ENCODE results near the gene GUCA1A. TPM values are rescaled to one million over a fixed set of nuclear protein-coding genes. Genes with fewer than 3 reads are reported as not detected.

Gene GUCA1A
- total RNA-seq, 1 experiment from 2014 or later = 17.2 TPM

GRCh38 chr6:42133926-42134325 lies 39.2 kb upstream of the GUCA1A start:
- Histone ChIP-seq H4K20me1 (ENCODE audit: control insufficient read depth, insufficient read depth, insufficient read length) (no peaks in the 10 kb centered on the region), H2BK5ac (ENCODE audit: insufficient read length, low read length) (no peak overlapping the region), H3K4me1 (ENCODE audit: insufficient read depth, low read length) (peaks cover 15% of the 10 kb centered on the region; the same call in 1 of the 2 replicates), H2BK120ac (ENCODE audit: low read depth, low read length, poor library complexity, severe bottlenecking) (no peak overlapping the region), H2AFZ (ENCODE audit: low read length) (no peak overlapping the region), H3K79me1 (ENCODE audit: insufficient read depth, low read depth, low read length, poor library complexity, severe bottlenecking) (no peaks in the 10 kb centered on the region), H3K14ac (ENCODE audit: insufficient read depth, low read length) (no peak overlapping the region), H4K5ac (ENCODE audit: insufficient read length, low read depth, low read length) (no peak overlapping the region), H3K4me2 (ENCODE audit: insufficient read depth, insufficient read length, low read length) (no peak overlapping the region), H3K4ac (ENCODE audit: low read depth, low read length) (no peak overlapping the region), H3K23me2 (ENCODE audit: insufficient read length, low read depth, low read length, poor library complexity, severe bottlenecking) (no peaks in the 10 kb centered on the region), H3K23ac (ENCODE audit: insufficient read length, low read depth, low read length) (no peak overlapping the region), H3K18ac (ENCODE audit: insufficient read length, low read depth, low read length) (no peak overlapping the region), H2BK15ac (ENCODE audit: low read depth, low read length) (no peak overlapping the region), H2BK20ac (ENCODE audit: low read depth, low read length, poor library complexity, severe bottlenecking) (no peak overlapping the region), H2AK5ac (ENCODE audit: insufficient read length, low read length) (no peak overlapping the region), H3K27ac (ENCODE audit: insufficient read length, low read depth, low read length) (no peak overlapping the region), H2BK12ac (ENCODE audit: insufficient read length, low read depth, low read length) (no peak overlapping the region), H3K27me3 (ENCODE audit: insufficient read depth, low read length) (no peaks in the 10 kb centered on the region), H4K91ac (ENCODE audit: insufficient read length, low read depth, low read length) (no peak overlapping the region), H4K8ac (replicated peaks; ENCODE audit: insufficient read length, low read depth, low read length) (no peak overlapping the region), H3K56ac (ENCODE audit: insufficient read length, low read depth, low read length) (no peak overlapping the region), H3T11ph (ENCODE audit: low read length) (no peak overlapping the region), H3K9me3 (ENCODE audit: control insufficient read depth, low read depth, low read length) (no peaks in the 10 kb centered on the region), H3K9ac (ENCODE audit: extremely low read depth, insufficient read length, low read length) (no peak overlapping the region), H3K79me2 (ENCODE audit: insufficient read depth, low read length) (peaks cover 10% of the 10 kb centered on the region; the same call in 1 of the 2 replicates)
- H3K36me3 Mint-ChIP-seq (ENCODE audit: insufficient read depth in 1 of 3, low read depth in 3 of 3) = peaks cover 25 to 41% (median 36%) of the 10 kb centered on the region in 3 experiments
- peaks cover 0 to 4% of the 10 kb centered on the region in 2 experiments; a peak in 1 of 5 replicates for H3K9me3 Mint-ChIP-seq
- H3K4me3 Mint-ChIP-seq = no peak overlapping the region
- DNase-seq = no peak
- peaks cover 1% of the 10 kb centered on the region; the same call in 1 of the 2 replicates for H3K27me3 Mint-ChIP-seq (ENCODE audit: low read depth)
- peaks cover 49 to 53% of the 10 kb centered on the region in 2 experiments for H3K4me1 Mint-ChIP-seq
- peak overlapping the region in 1 of 3 experiments; percentile 62; a peak in 4 of 7 replicates for H3K27ac Mint-ChIP-seq
- no CpG with 5 or more reads among the region's 4 CpGs for WGBS (ENCODE audit: extremely low coverage, insufficient read length, low lambda C conversion rate)
- TF ChIP-seq CTCF (conservative IDR thresholded peaks at IDR 0.05) = no peak
